Endodermal cell (in vitro differentiated cells): ENCODE results near the gene TNP1. TPM values are rescaled to one million over a fixed set of nuclear protein-coding genes. Genes with fewer than 3 reads are reported as not detected.

Experiments used
- DNase-seq: peaks from one replicate; pipeline ENCODE4 v3.0.0-alpha.2; 2017
- H3K27ac ChIP-seq: 2 replicates; pipeline ENCODE4 v1.5.1; 2013; ENCODE audit warnings: mild to moderate bottlenecking, low read depth, low read length, moderate library complexity
- H3K27me3 ChIP-seq: 2 replicates; pipeline ENCODE4 v1.6.1; 2013; ENCODE audit warnings: mild to moderate bottlenecking, low read length, moderate library complexity; ENCODE audit not compliant: insufficient read depth, control insufficient read depth, poor library complexity, severe bottlenecking
- H3K36me3 ChIP-seq: 2 replicates; pipeline ENCODE4 v1.7.0; 2013; ENCODE audit warnings: mild to moderate bottlenecking, low read length, moderate library complexity; ENCODE audit not compliant: control insufficient read depth, insufficient read depth
- H3K4me1 ChIP-seq: one replicate; pipeline ENCODE4 v1.7.0; 2013; ENCODE audit warnings: low read length; ENCODE audit not compliant: control insufficient read depth, insufficient read depth
- H3K4me3 ChIP-seq: 2 replicates; pipeline ENCODE4 v1.5.1; 2013; ENCODE audit warnings: mild to moderate bottlenecking, low read length, moderate library complexity
- H3K9ac ChIP-seq: 2 replicates; pipeline ENCODE4 v1.6.1; 2013; ENCODE audit warnings: mild to moderate bottlenecking, low read length, moderate library complexity; ENCODE audit not compliant: poor library complexity, severe bottlenecking; ENCODE audit errors: extremely low read depth
- H3K9me3 ChIP-seq: 2 replicates; pipeline ENCODE4 v1.6.1; 2013; ENCODE audit warnings: mild to moderate bottlenecking, low read length, moderate library complexity; ENCODE audit not compliant: control insufficient read depth
- H3K27ac Mint-ChIP-seq: 2 replicates; pipeline ENCODE4 v1.8.0; 2020; ENCODE audit warnings: mixed read lengths
- H3K27me3 Mint-ChIP-seq: 2 replicates; pipeline ENCODE4 v1.8.0; 2021; ENCODE audit warnings: mild to moderate bottlenecking, mixed read lengths; ENCODE audit not compliant: insufficient read depth
- H3K36me3 Mint-ChIP-seq: 2 replicates; pipeline ENCODE4 v1.8.0; 2020; ENCODE audit warnings: low read depth, mixed read lengths
- H3K4me1 Mint-ChIP-seq: 2 replicates; pipeline ENCODE4 v1.8.0; 2020; ENCODE audit warnings: mixed read lengths
- H3K4me3 Mint-ChIP-seq: 2 replicates; pipeline ENCODE4 v1.8.0; 2020; ENCODE audit warnings: mild to moderate bottlenecking, moderate library complexity, mixed read lengths
- H3K9me3 Mint-ChIP-seq: 2 replicates; pipeline ENCODE4 v1.8.0; 2020; ENCODE audit warnings: mild to moderate bottlenecking, mixed read lengths
- CTCF ChIP-seq: fragments of 200-600 bp; sonication (generic); conservative IDR thresholded peaks from 2 replicates; pipeline ENCODE4 v1.5.0; 2021; ENCODE audit warnings: antibody characterized with exemption, mild to moderate bottlenecking
- WGBS, 2 experiments: methylation state at CpG; one replicate each; pipeline versions ENCODE4 v1.1.5 to v1.1.7; 2013; ENCODE audit warnings: missing lambda C conversion rate in 2 of 2, mixed read lengths in 1 of 2; ENCODE audit not compliant: insufficient coverage in 1 of 2, insufficient read length in 1 of 2; 5-methylcytosine and 5-hydroxymethylcytosine counted together
- total RNA-seq, 2 donors: library from RNA; stranded (reverse); fragmentation: NEBNext Ultra II Directional in 1 of 2; extraction: Animal tissue kit (Norgen Biotek cat#: 25700) in 1 of 2; gene quantifications; 2 replicates in 1 of 2; 3 replicates in 1 of 2; pipeline ENCODE4 v1.2.1, GENCODE V29; 2021

Gene TNP1
- total RNA-seq, 2 donors from 2014 or later, result not detected

GRCh38 chr2:216890138-216890537, 30.3 kb upstream of the TNP1 start:
- Histone ChIP-seq H3K9ac (no peak overlapping the region), H3K4me1 (no peaks in the 10 kb centered on the region), H3K27me3 (no peaks in the 10 kb centered on the region), H3K4me3 (no peak overlapping the region), H3K36me3 (no peaks in the 10 kb centered on the region), H3K9me3 (peaks cover 13% of the 10 kb centered on the region), H3K27ac (no peak overlapping the region)
- no peak for DNase-seq
- peaks cover 23% of the 10 kb centered on the region for H3K27me3 Mint-ChIP-seq
- TF ChIP-seq CTCF, result no peak
- H3K4me3 Mint-ChIP-seq, result no peak overlapping the region
- 100% methylated on average over 1 of the region's 2 CpGs; no CpG with 5 or more reads in 1 of the 2 experiments for WGBS, 2 experiments
- no peaks in the 10 kb centered on the region for H3K36me3 Mint-ChIP-seq
- H3K9me3 Mint-ChIP-seq, result peaks cover 6% of the 10 kb centered on the region
- no peaks in the 10 kb centered on the region for H3K4me1 Mint-ChIP-seq
- H3K27ac Mint-ChIP-seq, result no peak overlapping the region

GRCh38 chr2:216888887-216889622, 29.2 kb upstream of the TNP1 start:
- Mint-ChIP-seq H3K36me3 (no peaks in the 10 kb centered on the region), H3K27me3 (peaks cover 23% of the 10 kb centered on the region), H3K4me3 (no peak overlapping the region), H3K9me3 (peaks cover 6% of the 10 kb centered on the region), H3K27ac (no peak overlapping the region), H3K4me1 (no peaks in the 10 kb centered on the region)
- no peak overlapping the region for H3K27ac ChIP-seq
- peaks cover 13% of the 10 kb centered on the region for H3K9me3 ChIP-seq
- DNase-seq, result peak; percentile 62
- H3K27me3 ChIP-seq, result no peaks in the 10 kb centered on the region
- 83 to 84% methylated on average over 6 to 8 of the region's 8 CpGs for WGBS, 2 experiments
- TF ChIP-seq CTCF, result no peak
- no peak overlapping the region for H3K4me3 ChIP-seq
- no peaks in the 10 kb centered on the region for H3K36me3 ChIP-seq
- no peak overlapping the region for H3K9ac ChIP-seq
- no peaks in the 10 kb centered on the region for H3K4me1 ChIP-seq

GRCh38 chr2:216888081-216888480, 28.2 kb upstream of the TNP1 start:
- 96 to 97% methylated on average over 5 of the region's 5 CpGs for WGBS, 2 experiments
- no peak overlapping the region for H3K4me3 ChIP-seq
- peaks cover 6% of the 10 kb centered on the region for H3K9me3 Mint-ChIP-seq
- no peak for TF ChIP-seq CTCF
- H3K4me1 Mint-ChIP-seq, result peaks cover 3% of the 10 kb centered on the region
- no peaks in the 10 kb centered on the region for H3K27me3 ChIP-seq
- no peak for DNase-seq
- H3K27me3 Mint-ChIP-seq, result peaks cover 24% of the 10 kb centered on the region
- H3K36me3 Mint-ChIP-seq, result no peaks in the 10 kb centered on the region
- no peaks in the 10 kb centered on the region for H3K4me1 ChIP-seq
- H3K4me3 Mint-ChIP-seq, result no peak overlapping the region
- H3K27ac Mint-ChIP-seq, result no peak overlapping the region
- no peak overlapping the region for H3K9ac ChIP-seq
- H3K36me3 ChIP-seq, result no peaks in the 10 kb centered on the region
- no peak overlapping the region for H3K27ac ChIP-seq
- peaks cover 8% of the 10 kb centered on the region for H3K9me3 ChIP-seq
